Measurements from ENCODE around the gene GINS2. TPM values are rescaled to one million over a fixed set of nuclear protein-coding genes. Genes with fewer than 3 reads are reported as not detected.

The GINS2 gene
- total RNA-seq, 1 experiment from 2014 or later = 38.0 TPM

DNA sequence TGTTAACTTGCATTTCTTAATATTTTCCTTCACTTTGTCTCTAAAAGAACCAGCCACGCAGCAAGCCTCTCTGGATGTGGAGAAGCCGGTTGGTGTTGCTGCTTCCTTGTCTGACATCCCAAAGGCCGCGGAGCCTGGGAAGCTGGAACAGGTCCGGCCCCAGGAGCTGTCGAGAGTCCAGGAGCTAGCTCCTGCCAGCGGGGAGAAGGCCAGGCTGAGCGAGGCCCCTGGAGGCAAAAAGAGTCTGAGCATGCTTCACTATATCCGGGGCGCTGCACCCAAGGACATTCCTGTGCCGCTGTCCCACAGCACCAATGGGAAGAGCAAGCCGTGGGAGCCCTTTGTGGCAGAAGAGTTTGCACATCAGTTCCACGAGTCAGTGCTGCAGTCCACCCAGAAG, 22.8 kb downstream of the GINS2 start:
- no peaks in the 10 kb centered on the region for H3K4me1 Mint-ChIP-seq
- TF ChIP-seq NR3C1 (CRISPR knock-in tag; conservative IDR thresholded peaks at IDR 0.05; ENCODE audit: low read depth) (no peak), ZNF671 (CRISPR knock-in tag; IDR thresholded peaks at IDR 0.05) (no peak), JUN (CRISPR knock-in tag; IDR thresholded peaks at IDR 0.05) (no peak), CBFB (CRISPR knock-in tag; IDR thresholded peaks at IDR 0.05; ENCODE audit: low read depth) (no peak), HMGA2 (CRISPR knock-in tag; IDR thresholded peaks at IDR 0.05) (no peak), ATF1 (CRISPR knock-in tag; IDR thresholded peaks at IDR 0.05) (no peak), ZNF219 (CRISPR knock-in tag; IDR thresholded peaks at IDR 0.05; ENCODE audit: borderline replicate concordance) (no peak), NR2C2 (CRISPR knock-in tag; IDR thresholded peaks at IDR 0.05) (no peak), ETV6 (CRISPR knock-in tag; IDR thresholded peaks at IDR 0.05) (no peak)
- TF ChIP-seq, protein P1, sequence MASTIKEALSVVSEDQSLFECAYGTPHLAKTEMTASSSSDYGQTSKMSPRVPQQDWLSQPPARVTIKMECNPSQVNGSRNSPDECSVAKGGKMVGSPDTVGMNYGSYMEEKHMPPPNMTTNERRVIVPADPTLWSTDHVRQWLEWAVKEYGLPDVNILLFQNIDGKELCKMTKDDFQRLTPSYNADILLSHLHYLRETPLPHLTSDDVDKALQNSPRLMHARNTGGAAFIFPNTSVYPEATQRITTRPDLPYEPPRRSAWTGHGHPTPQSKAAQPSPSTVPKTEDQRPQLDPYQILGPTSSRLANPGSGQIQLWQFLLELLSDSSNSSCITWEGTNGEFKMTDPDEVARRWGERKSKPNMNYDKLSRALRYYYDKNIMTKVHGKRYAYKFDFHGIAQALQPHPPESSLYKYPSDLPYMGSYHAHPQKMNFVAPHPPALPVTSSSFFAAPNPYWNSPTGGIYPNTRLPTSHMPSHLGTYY (CRISPR knock-in tag; IDR thresholded peaks at IDR 0.05) = no peak
- TF ChIP-seq, protein P2, sequence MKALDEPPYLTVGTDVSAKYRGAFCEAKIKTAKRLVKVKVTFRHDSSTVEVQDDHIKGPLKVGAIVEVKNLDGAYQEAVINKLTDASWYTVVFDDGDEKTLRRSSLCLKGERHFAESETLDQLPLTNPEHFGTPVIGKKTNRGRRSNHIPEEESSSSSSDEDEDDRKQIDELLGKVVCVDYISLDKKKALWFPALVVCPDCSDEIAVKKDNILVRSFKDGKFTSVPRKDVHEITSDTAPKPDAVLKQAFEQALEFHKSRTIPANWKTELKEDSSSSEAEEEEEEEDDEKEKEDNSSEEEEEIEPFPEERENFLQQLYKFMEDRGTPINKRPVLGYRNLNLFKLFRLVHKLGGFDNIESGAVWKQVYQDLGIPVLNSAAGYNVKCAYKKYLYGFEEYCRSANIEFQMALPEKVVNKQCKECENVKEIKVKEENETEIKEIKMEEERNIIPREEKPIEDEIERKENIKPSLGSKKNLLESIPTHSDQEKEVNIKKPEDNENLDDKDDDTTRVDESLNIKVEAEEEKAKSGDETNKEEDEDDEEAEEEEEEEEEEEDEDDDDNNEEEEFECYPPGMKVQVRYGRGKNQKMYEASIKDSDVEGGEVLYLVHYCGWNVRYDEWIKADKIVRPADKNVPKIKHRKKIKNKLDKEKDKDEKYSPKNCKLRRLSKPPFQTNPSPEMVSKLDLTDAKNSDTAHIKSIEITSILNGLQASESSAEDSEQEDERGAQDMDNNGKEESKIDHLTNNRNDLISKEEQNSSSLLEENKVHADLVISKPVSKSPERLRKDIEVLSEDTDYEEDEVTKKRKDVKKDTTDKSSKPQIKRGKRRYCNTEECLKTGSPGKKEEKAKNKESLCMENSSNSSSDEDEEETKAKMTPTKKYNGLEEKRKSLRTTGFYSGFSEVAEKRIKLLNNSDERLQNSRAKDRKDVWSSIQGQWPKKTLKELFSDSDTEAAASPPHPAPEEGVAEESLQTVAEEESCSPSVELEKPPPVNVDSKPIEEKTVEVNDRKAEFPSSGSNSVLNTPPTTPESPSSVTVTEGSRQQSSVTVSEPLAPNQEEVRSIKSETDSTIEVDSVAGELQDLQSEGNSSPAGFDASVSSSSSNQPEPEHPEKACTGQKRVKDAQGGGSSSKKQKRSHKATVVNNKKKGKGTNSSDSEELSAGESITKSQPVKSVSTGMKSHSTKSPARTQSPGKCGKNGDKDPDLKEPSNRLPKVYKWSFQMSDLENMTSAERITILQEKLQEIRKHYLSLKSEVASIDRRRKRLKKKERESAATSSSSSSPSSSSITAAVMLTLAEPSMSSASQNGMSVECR (CRISPR knock-in tag; IDR thresholded peaks at IDR 0.05; ENCODE audit: borderline replicate concordance) = no peak
- TF ChIP-seq, protein P3, sequence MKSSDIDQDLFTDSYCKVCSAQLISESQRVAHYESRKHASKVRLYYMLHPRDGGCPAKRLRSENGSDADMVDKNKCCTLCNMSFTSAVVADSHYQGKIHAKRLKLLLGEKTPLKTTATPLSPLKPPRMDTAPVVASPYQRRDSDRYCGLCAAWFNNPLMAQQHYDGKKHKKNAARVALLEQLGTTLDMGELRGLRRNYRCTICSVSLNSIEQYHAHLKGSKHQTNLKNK (CRISPR knock-in tag; IDR thresholded peaks at IDR 0.05) = no peak
- TF ChIP-seq, protein P4, sequence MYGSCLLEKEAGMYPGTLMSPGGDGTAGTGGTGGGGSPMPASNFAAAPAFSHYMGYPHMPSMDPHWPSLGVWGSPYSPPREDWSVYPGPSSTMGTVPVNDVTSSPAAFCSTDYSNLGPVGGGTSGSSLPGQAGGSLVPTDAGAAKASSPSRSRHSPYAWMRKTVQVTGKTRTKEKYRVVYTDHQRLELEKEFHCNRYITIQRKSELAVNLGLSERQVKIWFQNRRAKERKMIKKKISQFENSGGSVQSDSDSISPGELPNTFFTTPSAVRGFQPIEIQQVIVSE (CRISPR knock-in tag; IDR thresholded peaks at IDR 0.05; ENCODE audit: borderline replicate concordance) = no peak
- TF ChIP-seq, protein P5, sequence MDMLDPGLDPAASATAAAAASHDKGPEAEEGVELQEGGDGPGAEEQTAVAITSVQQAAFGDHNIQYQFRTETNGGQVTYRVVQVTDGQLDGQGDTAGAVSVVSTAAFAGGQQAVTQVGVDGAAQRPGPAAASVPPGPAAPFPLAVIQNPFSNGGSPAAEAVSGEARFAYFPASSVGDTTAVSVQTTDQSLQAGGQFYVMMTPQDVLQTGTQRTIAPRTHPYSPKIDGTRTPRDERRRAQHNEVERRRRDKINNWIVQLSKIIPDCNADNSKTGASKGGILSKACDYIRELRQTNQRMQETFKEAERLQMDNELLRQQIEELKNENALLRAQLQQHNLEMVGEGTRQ (CRISPR knock-in tag; IDR thresholded peaks at IDR 0.05) = no peak
- TF ChIP-seq, protein P6, sequence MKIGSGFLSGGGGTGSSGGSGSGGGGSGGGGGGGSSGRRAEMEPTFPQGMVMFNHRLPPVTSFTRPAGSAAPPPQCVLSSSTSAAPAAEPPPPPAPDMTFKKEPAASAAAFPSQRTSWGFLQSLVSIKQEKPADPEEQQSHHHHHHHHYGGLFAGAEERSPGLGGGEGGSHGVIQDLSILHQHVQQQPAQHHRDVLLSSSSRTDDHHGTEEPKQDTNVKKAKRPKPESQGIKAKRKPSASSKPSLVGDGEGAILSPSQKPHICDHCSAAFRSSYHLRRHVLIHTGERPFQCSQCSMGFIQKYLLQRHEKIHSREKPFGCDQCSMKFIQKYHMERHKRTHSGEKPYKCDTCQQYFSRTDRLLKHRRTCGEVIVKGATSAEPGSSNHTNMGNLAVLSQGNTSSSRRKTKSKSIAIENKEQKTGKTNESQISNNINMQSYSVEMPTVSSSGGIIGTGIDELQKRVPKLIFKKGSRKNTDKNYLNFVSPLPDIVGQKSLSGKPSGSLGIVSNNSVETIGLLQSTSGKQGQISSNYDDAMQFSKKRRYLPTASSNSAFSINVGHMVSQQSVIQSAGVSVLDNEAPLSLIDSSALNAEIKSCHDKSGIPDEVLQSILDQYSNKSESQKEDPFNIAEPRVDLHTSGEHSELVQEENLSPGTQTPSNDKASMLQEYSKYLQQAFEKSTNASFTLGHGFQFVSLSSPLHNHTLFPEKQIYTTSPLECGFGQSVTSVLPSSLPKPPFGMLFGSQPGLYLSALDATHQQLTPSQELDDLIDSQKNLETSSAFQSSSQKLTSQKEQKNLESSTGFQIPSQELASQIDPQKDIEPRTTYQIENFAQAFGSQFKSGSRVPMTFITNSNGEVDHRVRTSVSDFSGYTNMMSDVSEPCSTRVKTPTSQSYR (CRISPR knock-in tag; IDR thresholded peaks at IDR 0.05) = no peak
- TF ChIP-seq, protein P7, sequence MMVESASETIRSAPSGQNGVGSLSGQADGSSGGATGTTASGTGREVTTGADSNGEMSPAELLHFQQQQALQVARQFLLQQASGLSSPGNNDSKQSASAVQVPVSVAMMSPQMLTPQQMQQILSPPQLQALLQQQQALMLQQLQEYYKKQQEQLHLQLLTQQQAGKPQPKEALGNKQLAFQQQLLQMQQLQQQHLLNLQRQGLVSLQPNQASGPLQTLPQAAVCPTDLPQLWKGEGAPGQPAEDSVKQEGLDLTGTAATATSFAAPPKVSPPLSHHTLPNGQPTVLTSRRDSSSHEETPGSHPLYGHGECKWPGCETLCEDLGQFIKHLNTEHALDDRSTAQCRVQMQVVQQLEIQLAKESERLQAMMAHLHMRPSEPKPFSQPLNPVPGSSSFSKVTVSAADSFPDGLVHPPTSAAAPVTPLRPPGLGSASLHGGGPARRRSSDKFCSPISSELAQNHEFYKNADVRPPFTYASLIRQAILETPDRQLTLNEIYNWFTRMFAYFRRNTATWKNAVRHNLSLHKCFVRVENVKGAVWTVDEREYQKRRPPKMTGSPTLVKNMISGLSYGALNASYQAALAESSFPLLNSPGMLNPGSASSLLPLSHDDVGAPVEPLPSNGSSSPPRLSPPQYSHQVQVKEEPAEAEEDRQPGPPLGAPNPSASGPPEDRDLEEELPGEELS (CRISPR knock-in tag; IDR thresholded peaks at IDR 0.05) = no peak
- TF ChIP-seq, protein P8, sequence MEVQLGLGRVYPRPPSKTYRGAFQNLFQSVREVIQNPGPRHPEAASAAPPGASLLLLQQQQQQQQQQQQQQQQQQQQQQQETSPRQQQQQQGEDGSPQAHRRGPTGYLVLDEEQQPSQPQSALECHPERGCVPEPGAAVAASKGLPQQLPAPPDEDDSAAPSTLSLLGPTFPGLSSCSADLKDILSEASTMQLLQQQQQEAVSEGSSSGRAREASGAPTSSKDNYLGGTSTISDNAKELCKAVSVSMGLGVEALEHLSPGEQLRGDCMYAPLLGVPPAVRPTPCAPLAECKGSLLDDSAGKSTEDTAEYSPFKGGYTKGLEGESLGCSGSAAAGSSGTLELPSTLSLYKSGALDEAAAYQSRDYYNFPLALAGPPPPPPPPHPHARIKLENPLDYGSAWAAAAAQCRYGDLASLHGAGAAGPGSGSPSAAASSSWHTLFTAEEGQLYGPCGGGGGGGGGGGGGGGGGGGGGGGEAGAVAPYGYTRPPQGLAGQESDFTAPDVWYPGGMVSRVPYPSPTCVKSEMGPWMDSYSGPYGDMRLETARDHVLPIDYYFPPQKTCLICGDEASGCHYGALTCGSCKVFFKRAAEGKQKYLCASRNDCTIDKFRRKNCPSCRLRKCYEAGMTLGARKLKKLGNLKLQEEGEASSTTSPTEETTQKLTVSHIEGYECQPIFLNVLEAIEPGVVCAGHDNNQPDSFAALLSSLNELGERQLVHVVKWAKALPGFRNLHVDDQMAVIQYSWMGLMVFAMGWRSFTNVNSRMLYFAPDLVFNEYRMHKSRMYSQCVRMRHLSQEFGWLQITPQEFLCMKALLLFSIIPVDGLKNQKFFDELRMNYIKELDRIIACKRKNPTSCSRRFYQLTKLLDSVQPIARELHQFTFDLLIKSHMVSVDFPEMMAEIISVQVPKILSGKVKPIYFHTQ (CRISPR knock-in tag; IDR thresholded peaks at IDR 0.05) = no peak
- no peak overlapping the region; the same call in 1 of the 2 replicates for H3K27ac Mint-ChIP-seq
- CTCF ChIA-PET = interaction anchor here (1.3 kb wide), 1 partner anchor 52 kb away, joined by 3 read pairs; no protein-coding TSS in a partner anchor
- no peaks in the 10 kb centered on the region for H3K9me3 Mint-ChIP-seq
- ATAC-seq = no peak
- H3K4me3 Mint-ChIP-seq = no peak overlapping the region
- H3K27me3 Mint-ChIP-seq (ENCODE audit: low read depth) = no peaks in the 10 kb centered on the region
- no peak for DNase-seq (ENCODE audit: low spot score)
- POLR2A ChIA-PET = interaction anchor here (0.6 kb wide), 1 partner anchor 50 kb away, joined by 3 read pairs; no protein-coding TSS in a partner anchor
- peaks cover 77% of the 10 kb centered on the region for H3K36me3 Mint-ChIP-seq
